Activated CD4-positive, alpha-beta T cell treated with anti-CD3 and anti-CD28 coated beads for 36 hours (primary cell): ENCODE results near the gene KIF23. TPM values are rescaled to one million over a fixed set of nuclear protein-coding genes. Genes with fewer than 3 reads are reported as not detected.

Experiments used
- ATAC-seq: fragments of 200-7000 bp; cut with Tn5 transposase; one replicate; pipeline ENCODE4 v1.10.0; 2021; ENCODE audit warnings: mild to moderate bottlenecking, moderate library complexity
- CTCF ChIA-PET: fragments of 350-600 bp; sonication (Branson Sonifier 250); formaldehyde crosslinking; loops from one replicate; lab custom pipeline; 2021; ENCODE audit warnings: antibody characterized with exemption; lab: Charles Lee
- POLR2A ChIA-PET: fragments of 350-600 bp; sonication (Branson Sonifier 250); formaldehyde crosslinking; loops from one replicate; lab custom pipeline; 2021; ENCODE audit warnings: antibody characterized with exemption, inconsistent platforms; lab: Charles Lee
- DNase-seq: peaks from one replicate; pipeline ENCODE4 v3.0.0-alpha.2; 2020
- H3K27ac Mint-ChIP-seq: one replicate; pipeline ENCODE4 v1.8.0; 2021; ENCODE audit warnings: mixed read lengths
- H3K27me3 Mint-ChIP-seq: one replicate; pipeline ENCODE4 v1.8.0; 2021; ENCODE audit warnings: mixed read lengths
- H3K36me3 Mint-ChIP-seq: one replicate; pipeline ENCODE4 v1.8.0; 2021; ENCODE audit warnings: low read depth, mixed read lengths
- H3K4me1 Mint-ChIP-seq: one replicate; pipeline ENCODE4 v1.8.0; 2021; ENCODE audit warnings: mixed read lengths
- H3K4me3 Mint-ChIP-seq: one replicate; pipeline ENCODE4 v1.8.0; 2021; ENCODE audit warnings: mild to moderate bottlenecking, moderate library complexity, mixed read lengths
- H3K9me3 Mint-ChIP-seq: one replicate; pipeline ENCODE4 v1.8.0; 2021; ENCODE audit warnings: low read depth, mixed read lengths
- intact Hi-C, 2 experiments: fragments of 100-400 bp; cut with DNase I in 1 of 2; cut with micrococcal nuclease in 1 of 2; formaldehyde crosslinking; loops; one replicate each; pipeline versions ENCODE4 v1.14.2 to v1.15.1; 2022 to 2024; cut with DNase I, micrococcal nuclease
- total RNA-seq, 2 experiments: library from RNA; stranded (reverse); gene quantifications; one replicate each; pipeline ENCODE4 v1.2.3, GENCODE V29; 2021

KIF23 gene
- total RNA-seq, 2 experiments from 2014 or later: 47.2 to 48.0 TPM

GRCh38 chr15:69395460-69395859 lies 18.7 kb upstream of the KIF23 start:
- ATAC-seq: no peak
- Mint-ChIP-seq H3K4me3 (no peak overlapping the region), H3K27me3 (no peaks in the 10 kb centered on the region), H3K36me3 (no peaks in the 10 kb centered on the region), H3K4me1 (peaks cover 11% of the 10 kb centered on the region), H3K9me3 (no peaks in the 10 kb centered on the region), H3K27ac (no peak overlapping the region)
- POLR2A ChIA-PET: no interaction called here
- CTCF ChIA-PET: interaction anchor here (0.7 to 1.9 kb wide), 11 partner anchors 8 to 487 kb away, joined by 3 to 8 read pairs (median 3); partner anchors contain the start of gene KIF23
- intact Hi-C loops: loop anchor here (2.0 to 5.0 kb wide), 2 partner anchors 73 to 235 kb away; partner anchors contain the start of gene GLCE (in 1 of the 2)
- DNase-seq: no peak

GRCh38 chr15:69395991-69396390 lies 18.2 kb upstream of the KIF23 start:
- H3K27me3 Mint-ChIP-seq: no peaks in the 10 kb centered on the region
- ChIA-PET CTCF (interaction anchor here (0.6 to 1.6 kb wide), 5 partner anchors 10 to 1099 kb away, joined by 3 to 8 read pairs (median 4); no protein-coding TSS in a partner anchor), POLR2A (no interaction called here)
- H3K27ac Mint-ChIP-seq: no peak overlapping the region
- no peak for DNase-seq
- intact Hi-C loops: loop anchor here (2.0 to 5.0 kb wide), 2 partner anchors 74 to 235 kb away; partner anchors contain the start of gene GLCE (in 1 of the 2)
- H3K4me1 Mint-ChIP-seq: peaks cover 17% of the 10 kb centered on the region
- H3K9me3 Mint-ChIP-seq: no peaks in the 10 kb centered on the region
- no peak overlapping the region for H3K4me3 Mint-ChIP-seq
- no peak for ATAC-seq
- no peaks in the 10 kb centered on the region for H3K36me3 Mint-ChIP-seq

GRCh38 chr15:69398491-69398891 lies 15.7 kb upstream of the KIF23 start:
- DNase-seq: no peak
- POLR2A ChIA-PET: no interaction called here
- peaks cover 19% of the 10 kb centered on the region for H3K4me1 Mint-ChIP-seq
- no peaks in the 10 kb centered on the region for H3K9me3 Mint-ChIP-seq
- H3K36me3 Mint-ChIP-seq: no peaks in the 10 kb centered on the region
- no peak overlapping the region for H3K27ac Mint-ChIP-seq
- CTCF ChIA-PET: no interaction called here
- no peak overlapping the region for H3K4me3 Mint-ChIP-seq
- no peak for ATAC-seq
- intact Hi-C loops: loop anchor here in 1 of 2 experiments (5.0 kb wide), 1 partner anchor 76 kb away; no protein-coding TSS in a partner anchor
- no peaks in the 10 kb centered on the region for H3K27me3 Mint-ChIP-seq

- H3K27ac Mint-ChIP-seq: no peak overlapping the region
- H3K4me3 Mint-ChIP-seq: no peak overlapping the region
- CTCF ChIA-PET: interaction anchor here (0.6 to 1.0 kb wide), 2 partner anchors 293 to 341 kb away, joined by 4 read pairs; no protein-coding TSS in a partner anchor
- DNase-seq (peak; percentile 71), ATAC-seq (peak; percentile 97)
- POLR2A ChIA-PET: no interaction called here
- no peaks in the 10 kb centered on the region for H3K27me3 Mint-ChIP-seq
- no peaks in the 10 kb centered on the region for H3K36me3 Mint-ChIP-seq
- H3K4me1 Mint-ChIP-seq: peaks cover 12% of the 10 kb centered on the region
- H3K9me3 Mint-ChIP-seq: no peaks in the 10 kb centered on the region
- intact Hi-C loops: no loop called here
Observed at GRCh38 chr15:69400850-69401249, 13.3 kb upstream of the KIF23 start.

GRCh38 chr15:69402816-69403215 lies 11.3 kb upstream of the KIF23 start:
- intact Hi-C loops: no loop called here
- Mint-ChIP-seq H3K27ac (no peak overlapping the region), H3K36me3 (no peaks in the 10 kb centered on the region), H3K4me1 (peaks cover 12% of the 10 kb centered on the region), H3K27me3 (peaks cover 3% of the 10 kb centered on the region), H3K9me3 (no peaks in the 10 kb centered on the region), H3K4me3 (no peak overlapping the region)
- ATAC-seq (no peak), DNase-seq (no peak)
- POLR2A ChIA-PET: no interaction called here
- CTCF ChIA-PET: no interaction called here

- Mint-ChIP-seq H3K27me3 (peaks cover 4% of the 10 kb centered on the region), H3K4me3 (no peak overlapping the region), H3K36me3 (no peaks in the 10 kb centered on the region), H3K27ac (no peak overlapping the region), H3K9me3 (no peaks in the 10 kb centered on the region), H3K4me1 (peaks cover 10% of the 10 kb centered on the region)
- intact Hi-C loops: no loop called here
- DNase-seq (no peak), ATAC-seq (no peak)
- POLR2A ChIA-PET: interaction anchor here (0.6 kb wide), 1 partner anchor 1134 kb away, joined by 4 read pairs; no protein-coding TSS in a partner anchor
- CTCF ChIA-PET: interaction anchor here (1.6 to 1.8 kb wide), 2 partner anchors 9 to 15 kb away, joined by 5 to 7 read pairs; no protein-coding TSS in a partner anchor
Observed at GRCh38 chr15:69403594-69403993, 10.6 kb upstream of the KIF23 start.

- Mint-ChIP-seq H3K9me3 (no peaks in the 10 kb centered on the region), H3K4me1 (peaks cover 11% of the 10 kb centered on the region), H3K27me3 (peaks cover 4% of the 10 kb centered on the region), H3K27ac (no peak overlapping the region), H3K4me3 (no peak overlapping the region), H3K36me3 (no peaks in the 10 kb centered on the region)
- DNase-seq (no peak), ATAC-seq (no peak)
- CTCF ChIA-PET: interaction anchor here (0.9 to 2.3 kb wide), 2 partner anchors 10 to 13 kb away, joined by 3 to 8 read pairs; no protein-coding TSS in a partner anchor
- intact Hi-C loops: no loop called here
- POLR2A ChIA-PET: no interaction called here
Observed at GRCh38 chr15:69405110-69405509, 9.0 kb upstream of the KIF23 start.

- Mint-ChIP-seq H3K4me3 (no peak overlapping the region), H3K9me3 (no peaks in the 10 kb centered on the region), H3K4me1 (peaks cover 2% of the 10 kb centered on the region), H3K36me3 (no peaks in the 10 kb centered on the region), H3K27ac (no peak overlapping the region), H3K27me3 (peaks cover 4% of the 10 kb centered on the region)
- intact Hi-C loops: no loop called here
- POLR2A ChIA-PET: no interaction called here
- DNase-seq (no peak), ATAC-seq (no peak)
- CTCF ChIA-PET: interaction anchor here (0.6 to 1.1 kb wide), 2 partner anchors 13 to 15 kb away, joined by 3 read pairs; no protein-coding TSS in a partner anchor
Observed at GRCh38 chr15:69407719-69408400, 6.3 kb upstream of the KIF23 start.

- Mint-ChIP-seq H3K36me3 (no peaks in the 10 kb centered on the region), H3K4me1 (peaks cover 7% of the 10 kb centered on the region), H3K4me3 (no peak overlapping the region), H3K27me3 (peaks cover 4% of the 10 kb centered on the region), H3K9me3 (no peaks in the 10 kb centered on the region), H3K27ac (no peak overlapping the region)
- ChIA-PET CTCF (interaction anchor here (0.6 to 1.1 kb wide), 2 partner anchors 14 to 89 kb away, joined by 3 read pairs; no protein-coding TSS in a partner anchor), POLR2A (no interaction called here)
- DNase-seq: no peak
- intact Hi-C loops: no loop called here
- ATAC-seq: no peak
Observed at GRCh38 chr15:69408841-69409240, 5.3 kb upstream of the KIF23 start.

- ATAC-seq (peak; percentile 69), DNase-seq (peak; percentile 73)
- no peaks in the 10 kb centered on the region for H3K9me3 Mint-ChIP-seq
- peaks cover 4% of the 10 kb centered on the region for H3K36me3 Mint-ChIP-seq
- no peak overlapping the region for H3K27ac Mint-ChIP-seq
- peaks cover 5% of the 10 kb centered on the region for H3K27me3 Mint-ChIP-seq
- ChIA-PET CTCF (interaction anchor here (0.6 to 2.5 kb wide), 2 partner anchors 14 to 16 kb away, joined by 4 to 10 read pairs; no protein-coding TSS in a partner anchor), POLR2A (interaction anchor here (0.6 kb wide), 2 partner anchors 17 to 63 kb away, joined by 3 to 6 read pairs; no protein-coding TSS in a partner anchor)
- no peak overlapping the region for H3K4me3 Mint-ChIP-seq
- peaks cover 11% of the 10 kb centered on the region for H3K4me1 Mint-ChIP-seq
- intact Hi-C loops: loop anchor here in 1 of 2 experiments (1.0 to 5.0 kb wide), 4 partner anchors 250 to 593 kb away; partner anchors contain the start of gene GLCE
Observed at GRCh38 chr15:69410248-69410874, 3.8 kb upstream of the KIF23 start.

- no peak for DNase-seq
- Mint-ChIP-seq H3K36me3 (peaks cover 13% of the 10 kb centered on the region), H3K27me3 (peaks cover 7% of the 10 kb centered on the region), H3K4me1 (peaks cover 13% of the 10 kb centered on the region), H3K4me3 (no peak overlapping the region), H3K9me3 (no peaks in the 10 kb centered on the region), H3K27ac (no peak overlapping the region)
- intact Hi-C loops: loop anchor here in 1 of 2 experiments (5.0 kb wide), 2 partner anchors 345 to 595 kb away; no protein-coding TSS in a partner anchor
- POLR2A ChIA-PET: no interaction called here
- CTCF ChIA-PET: interaction anchor here (0.8 to 2.5 kb wide), 4 partner anchors 18 to 353 kb away, joined by 3 to 10 read pairs (median 4); no protein-coding TSS in a partner anchor
- no peak for ATAC-seq
Observed at GRCh38 chr15:69412274-69412673, 1.9 kb upstream of the KIF23 start.
